ENCODE measurements around the gene GJC1. TPM values are rescaled to one million over a fixed set of nuclear protein-coding genes. Genes with fewer than 3 reads are reported as not detected.

GJC1 gene
- total RNA-seq, 1 donor from 2014 or later, result 57.1 TPM

- Mint-ChIP-seq H3K4me1 (peaks cover 2% of the 10 kb centered on the region), H3K27me3 (ENCODE audit: low read depth) (peaks cover 14% of the 10 kb centered on the region), H3K27ac (no peak overlapping the region), H3K4me3 (no peak overlapping the region), H3K36me3 (peaks cover 4% of the 10 kb centered on the region), H3K9me3 (no peaks in the 10 kb centered on the region)
- DNase-seq (ENCODE audit: low spot score in 2 of 2, unreplicated experiment in 2 of 2), result no peak
- no peak for TF ChIP-seq CTCF (IDR thresholded peaks at IDR 0.05; ENCODE audit: unreplicated experiment)
Observed at GRCh38 chr17:44754276-44754675, 75.8 kb downstream of the GJC1 start.

GRCh38 chr17:44752953-44753861 lies 76.9 kb downstream of the GJC1 start:
- TF ChIP-seq CTCF (IDR thresholded peaks at IDR 0.05; ENCODE audit: unreplicated experiment), result no peak
- Mint-ChIP-seq H3K36me3 (peaks cover 4% of the 10 kb centered on the region), H3K9me3 (no peaks in the 10 kb centered on the region)

GRCh38 chr17:44751806-44752205 lies 78.3 kb downstream of the GJC1 start:
- peaks cover 6% of the 10 kb centered on the region for H3K4me1 Mint-ChIP-seq
- H3K9me3 Mint-ChIP-seq, result no peaks in the 10 kb centered on the region
- no peak for DNase-seq (ENCODE audit: low spot score in 2 of 2, unreplicated experiment in 2 of 2)
- no peak overlapping the region for H3K27ac Mint-ChIP-seq
- peaks cover 4% of the 10 kb centered on the region for H3K36me3 Mint-ChIP-seq
- no peak overlapping the region for H3K4me3 Mint-ChIP-seq
- TF ChIP-seq CTCF (IDR thresholded peaks at IDR 0.05; ENCODE audit: unreplicated experiment), result no peak
- H3K27me3 Mint-ChIP-seq (ENCODE audit: low read depth), result peaks cover under 1% of the 10 kb centered on the region

More at GRCh38 chr17:44752953-44753861, 76.9 kb downstream of the GJC1 start:
- no peak for DNase-seq (ENCODE audit: low spot score in 2 of 2, unreplicated experiment in 2 of 2)
- no peak overlapping the region for H3K4me3 Mint-ChIP-seq
- H3K4me1 Mint-ChIP-seq, result peaks cover 2% of the 10 kb centered on the region
- peaks cover 12% of the 10 kb centered on the region for H3K27me3 Mint-ChIP-seq (ENCODE audit: low read depth)
- H3K27ac Mint-ChIP-seq, result no peak overlapping the region

GRCh38 chr17:44751331-44751730 lies 78.8 kb downstream of the GJC1 start:
- Mint-ChIP-seq H3K27ac (no peak overlapping the region), H3K9me3 (no peaks in the 10 kb centered on the region)

GRCh38 chr17:44749980-44750318 lies 80.1 kb downstream of the GJC1 start:
- DNase-seq (ENCODE audit: low spot score in 2 of 2, unreplicated experiment in 2 of 2), result no peak
- no peak overlapping the region for H3K27ac Mint-ChIP-seq
- TF ChIP-seq CTCF (IDR thresholded peaks at IDR 0.05; ENCODE audit: unreplicated experiment), result no peak
- H3K9me3 Mint-ChIP-seq, result no peaks in the 10 kb centered on the region
- H3K36me3 Mint-ChIP-seq, result peaks cover 6% of the 10 kb centered on the region
- H3K4me3 Mint-ChIP-seq, result no peak overlapping the region
- H3K27me3 Mint-ChIP-seq (ENCODE audit: low read depth), result no peaks in the 10 kb centered on the region
- peaks cover 6% of the 10 kb centered on the region for H3K4me1 Mint-ChIP-seq

More at GRCh38 chr17:44751331-44751730, 78.8 kb downstream of the GJC1 start:
- DNase-seq (ENCODE audit: low spot score in 2 of 2, unreplicated experiment in 2 of 2), result no peak
- no peak for TF ChIP-seq CTCF (IDR thresholded peaks at IDR 0.05; ENCODE audit: unreplicated experiment)
- Mint-ChIP-seq H3K4me3 (no peak overlapping the region), H3K36me3 (peaks cover 4% of the 10 kb centered on the region), H3K27me3 (ENCODE audit: low read depth) (no peaks in the 10 kb centered on the region), H3K4me1 (peaks cover 6% of the 10 kb centered on the region)
